ENCODE measurements around the gene NRXN3. TPM values are rescaled to one million over a fixed set of nuclear protein-coding genes. Genes with fewer than 3 reads are reported as not detected.
A peak's percentile ranks its signal among the peaks of the same experiment; 100 is the strongest.

Gene NRXN3
- total and polyA plus RNA-seq, 2 experiments from 2014 or later = 1.0 to 1.8 TPM

GRCh38 chr14:78122436-78122835 is 47.7 kb upstream of the NRXN3 start:
- Histone ChIP-seq H3F3A (replicated peaks; ENCODE audit: low read depth) (no peaks in the 10 kb centered on the region), H3K4me3 (no peak overlapping the region), H3K4me1 (ENCODE audit: insufficient read depth) (peaks cover 7% of the 10 kb centered on the region; the same call in 1 of the 2 replicates), H3K27me3 (ENCODE audit: insufficient read depth) (no peaks in the 10 kb centered on the region), H3K9me2 (ENCODE audit: insufficient read depth) (no peaks in the 10 kb centered on the region), H3K36me3 (ENCODE audit: insufficient read depth) (peaks cover 4% of the 10 kb centered on the region; the same call in 1 of the 2 replicates), H2AFZ (peak overlapping the region; percentile 83), H3K4me2 (no peak overlapping the region), H3K79me2 (replicated peaks; ENCODE audit: insufficient read depth) (no peaks in the 10 kb centered on the region), H3K27ac (ENCODE audit: low read depth) (no peak overlapping the region), H4K20me1 (replicated peaks; ENCODE audit: insufficient read depth) (no peaks in the 10 kb centered on the region)
- Mint-ChIP-seq H3K9me3 (peaks cover 18% of the 10 kb centered on the region), H3K27me3 (ENCODE audit: insufficient read depth, low read depth, poor library complexity) (peaks cover 1% of the 10 kb centered on the region), H3K4me1 (peaks cover 16% of the 10 kb centered on the region), H3K27ac (no peak overlapping the region), H3K36me3 (ENCODE audit: low read depth) (no peaks in the 10 kb centered on the region; the same call in 2 of the 3 replicates), H3K4me3 (no peak overlapping the region)
- TF ChIP-seq NANOG (IDR thresholded peaks at IDR 0.05; ENCODE audit: borderline replicate concordance) (no peak), ETS1 (IDR thresholded peaks at IDR 0.05) (no peak), ZNF331 (CRISPR knock-in tag; IDR thresholded peaks at IDR 0.05; ENCODE audit: low read depth) (no peak), EZH2phosphoT487 (IDR thresholded peaks at IDR 0.05; ENCODE audit: unreplicated experiment) (no peak), ZNF462 (CRISPR knock-in tag; IDR thresholded peaks at IDR 0.05) (no peak), ZNF114 (CRISPR knock-in tag; IDR thresholded peaks at IDR 0.05) (no peak), CTCF (conservative IDR thresholded peaks at IDR 0.05; ENCODE audit: low read depth in 2 of 2) (no peak), STAT1 (IDR thresholded peaks at IDR 0.05; ENCODE audit: unreplicated experiment) (no peak), CREB1 (CRISPR knock-in tag; IDR thresholded peaks at IDR 0.05; ENCODE audit: low read depth) (no peak), JUNB (IDR thresholded peaks at IDR 0.05; ENCODE audit: unreplicated experiment) (no peak), POLR2AphosphoS5 (IDR thresholded peaks at IDR 0.05; ENCODE audit: low read depth) (no peak)
- DNase-seq (ENCODE audit: low spot score) (no peak), ATAC-seq (no peak)

All from GM23338 (cell line).